HG02623 (cell line): ENCODE measurements around the gene CALML4.
"Not testable (repeated sequence)": the region's sequence is repeated elsewhere in the genome, so short reads cannot be mapped to it uniquely, and the experiment has no call there.

Experiments
- ATAC-seq: cut with Tn5 transposase; IDR thresholded peaks from one replicate; pipeline ENCODE4 v1.9.1; 2021; ENCODE audit warnings: moderate library complexity; ENCODE audit not compliant: unreplicated experiment

The CALML4 gene

GRCh38 chr15:68204776-68205557 lies at the start of gene CALML4:
Gene CALML4, minus strand, starts transcription at chr15:68205332. Its CDS starts 85 bp downstream, at chr15:68205247.
- ATAC-seq: no peak

GRCh38 chr15:68252925-68253534 lies 47.9 kb upstream of the CALML4 start:
- no peak for ATAC-seq

GRCh38 chr15:68249058-68249713 lies 44.1 kb upstream of the CALML4 start:
- ATAC-seq: no peak

GRCh38 chr15:68244235-68244634 lies 39.1 kb upstream of the CALML4 start:
- no peak for ATAC-seq

- ATAC-seq: no peak
These were observed 36.2 kb upstream of the CALML4 start for GRCh38 chr15:68241088-68241935.

- no peak for ATAC-seq
These were observed 33.9 kb upstream of the CALML4 start for GRCh38 chr15:68239025-68239424.

- no peak for ATAC-seq
These were observed 29.9 kb upstream of the CALML4 start for GRCh38 chr15:68235022-68235421.

GRCh38 chr15:68234520-68234919 lies 29.4 kb upstream of the CALML4 start:
- ATAC-seq: not testable (repeated sequence)

GRCh38 chr15:68234060-68234459 lies 28.9 kb upstream of the CALML4 start:
- ATAC-seq: no peak

- ATAC-seq: no peak
These were observed 27.8 kb upstream of the CALML4 start for GRCh38 chr15:68232937-68233336.

GRCh38 chr15:68232449-68232848 lies 27.3 kb upstream of the CALML4 start:
- no peak for ATAC-seq

GRCh38 chr15:68231102-68231818 lies 26.1 kb upstream of the CALML4 start:
- ATAC-seq: no peak

GRCh38 chr15:68230157-68231100 lies 25.3 kb upstream of the CALML4 start:
- no peak for ATAC-seq

- peak; percentile 65 for ATAC-seq
These were observed 24.4 kb upstream of the CALML4 start, which contains the start of gene CLN6 for GRCh38 chr15:68229386-68230156. Gene CLN6, minus strand, starts transcription at chr15:68229728. Its CDS starts 144 bp downstream, at chr15:68229584.

- ATAC-seq: peak; percentile 3
These were observed 23.8 kb upstream of the CALML4 start for GRCh38 chr15:68228971-68229385.

GRCh38 chr15:68228143-68228970 lies 23.2 kb upstream of the CALML4 start:
- ATAC-seq: no peak

- ATAC-seq: no peak
These were observed 22.6 kb upstream of the CALML4 start for GRCh38 chr15:68227643-68228142.
